ENCODE measurements around the gene FBXW11. TPM values are rescaled to one million over a fixed set of nuclear protein-coding genes. Genes with fewer than 3 reads are reported as not detected.
"Not testable (repeated sequence)": the region's sequence is repeated elsewhere in the genome, so short reads cannot be mapped to it uniquely, and the experiment has no call there.

The FBXW11 gene
- polyA plus RNA-seq, 1 donor (not counting 4 experiments of a cell fraction or from before 2014, with no cell fraction given): 48.4 TPM

- Histone ChIP-seq H4K20me1 (ENCODE audit: control insufficient read depth, extremely low read depth, insufficient read depth, low read length) (peaks cover 2% of the 10 kb centered on the region), H3K9me1 (ENCODE audit: control insufficient read depth, extremely low read depth, insufficient read depth, low read length) (no peaks in the 10 kb centered on the region), H3K9ac (ENCODE audit: control insufficient read depth, extremely low read depth, insufficient read depth, low read length) (no peak overlapping the region), H3K27ac (ENCODE audit: control insufficient read depth, insufficient read depth, low read length) (no peak overlapping the region), H3K36me3 (ENCODE audit: control insufficient read depth in 2 of 2, extremely low read depth in 1 of 2, insufficient read depth in 2 of 2, low read length in 2 of 2) (peaks cover 0 to 5% of the 10 kb centered on the region in 2 experiments), H2AFZ (ENCODE audit: control insufficient read depth, low read length) (no peak overlapping the region), H3K4me3 (ENCODE audit: control insufficient read depth in 2 of 3, extremely low read depth in 1 of 3, insufficient read depth in 2 of 3, low read depth in 1 of 3, low read length in 3 of 3) (no peak overlapping the region), H3K4me1 (ENCODE audit: control insufficient read depth, extremely low read depth, insufficient read depth, low read length) (no peaks in the 10 kb centered on the region), H3K27me3 (ENCODE audit: control insufficient read depth, extremely low read depth, insufficient read depth, low read length) (no peaks in the 10 kb centered on the region), H3K79me2 (ENCODE audit: control insufficient read depth, insufficient read depth, low read length) (no peaks in the 10 kb centered on the region), H3K4me2 (ENCODE audit: control insufficient read depth, extremely low read depth, insufficient read depth, low read depth, low read length) (no peak overlapping the region), H3K9me3 (ENCODE audit: control insufficient read depth, low read depth, low read length) (no peaks in the 10 kb centered on the region)
- dilution Hi-C loops (cut with MboI; ENCODE audit: extremely low pct_ligation_motif_present, low sequenced_read_pairs): no loop called here
- no peak for FAIRE-seq
- DNase-seq (ENCODE audit: low read depth, low spot score): no peak
- TF ChIP-seq EZH2 (IDR thresholded peaks at IDR 0.05; ENCODE audit: low read length) (no peak), CTCF (optimal IDR thresholded peaks at IDR 0.05 in 1 of 3, IDR thresholded peaks at IDR 0.05 in 1 of 3, conservative IDR thresholded peaks at IDR 0.05 in 1 of 3; ENCODE audit: extremely low read depth in 1 of 3, insufficient read depth in 2 of 3, low read length in 3 of 3) (no peak)
These were observed 115.3 kb downstream of the FBXW11 start for GRCh38 chr5:171891150-171891549.

DNA sequence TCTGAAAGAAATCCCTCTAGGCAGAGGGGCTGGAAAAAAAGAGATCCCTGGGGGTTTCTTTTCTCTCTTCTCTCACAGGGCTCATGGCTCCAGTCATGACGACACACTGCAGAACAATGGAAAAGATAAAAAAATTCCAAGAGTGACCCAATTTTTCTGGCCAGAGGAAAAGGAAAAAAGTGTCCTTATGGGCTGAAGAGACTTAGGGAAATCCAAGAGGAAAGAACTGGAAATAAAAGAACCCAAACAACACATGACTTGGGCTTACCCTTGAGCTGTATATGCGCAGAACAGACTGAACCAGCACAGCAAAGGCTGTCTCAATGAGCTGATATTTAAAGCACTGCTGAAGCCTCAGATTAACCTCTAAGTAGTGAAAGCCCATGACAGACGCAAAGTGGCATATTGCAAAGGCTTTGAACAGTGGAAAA is 118.4 kb downstream of the FBXW11 start:
- no peaks in the 10 kb centered on the region for H3K79me2 ChIP-seq (ENCODE audit: control insufficient read depth, insufficient read depth, low read length)
- TF ChIP-seq CTCF (optimal IDR thresholded peaks at IDR 0.05 in 1 of 3, IDR thresholded peaks at IDR 0.05 in 1 of 3, conservative IDR thresholded peaks at IDR 0.05 in 1 of 3; ENCODE audit: extremely low read depth in 1 of 3, insufficient read depth in 2 of 3, low read length in 3 of 3): no peak
- no peak for TF ChIP-seq EZH2 (IDR thresholded peaks at IDR 0.05; ENCODE audit: low read length)
- H3K9ac ChIP-seq (ENCODE audit: control insufficient read depth, extremely low read depth, insufficient read depth, low read length): no peak overlapping the region
- H3K27ac ChIP-seq (ENCODE audit: control insufficient read depth, insufficient read depth, low read length): no peak overlapping the region
- H3K4me1 ChIP-seq (ENCODE audit: control insufficient read depth, extremely low read depth, insufficient read depth, low read length): no peaks in the 10 kb centered on the region
- no peak for FAIRE-seq
- no peaks in the 10 kb centered on the region for H3K9me3 ChIP-seq (ENCODE audit: control insufficient read depth, low read depth, low read length)
- H4K20me1 ChIP-seq (ENCODE audit: control insufficient read depth, extremely low read depth, insufficient read depth, low read length): no peaks in the 10 kb centered on the region
- H3K9me1 ChIP-seq (ENCODE audit: control insufficient read depth, extremely low read depth, insufficient read depth, low read length): no peaks in the 10 kb centered on the region
- no peaks in the 10 kb centered on the region for H3K27me3 ChIP-seq (ENCODE audit: control insufficient read depth, extremely low read depth, insufficient read depth, low read length)
- dilution Hi-C loops (cut with MboI; ENCODE audit: extremely low pct_ligation_motif_present, low sequenced_read_pairs): no loop called here
- H2AFZ ChIP-seq (ENCODE audit: control insufficient read depth, low read length): no peak overlapping the region
- peaks cover 0 to 5% of the 10 kb centered on the region in 2 experiments for H3K36me3 ChIP-seq (ENCODE audit: control insufficient read depth in 2 of 2, extremely low read depth in 1 of 2, insufficient read depth in 2 of 2, low read length in 2 of 2)
- no peak overlapping the region for H3K4me2 ChIP-seq (ENCODE audit: control insufficient read depth, extremely low read depth, insufficient read depth, low read depth, low read length)
- H3K4me3 ChIP-seq (ENCODE audit: control insufficient read depth in 2 of 3, extremely low read depth in 1 of 3, insufficient read depth in 2 of 3, low read depth in 1 of 3, low read length in 3 of 3): no peak overlapping the region
- DNase-seq (ENCODE audit: low read depth, low spot score): no peak

DNA sequence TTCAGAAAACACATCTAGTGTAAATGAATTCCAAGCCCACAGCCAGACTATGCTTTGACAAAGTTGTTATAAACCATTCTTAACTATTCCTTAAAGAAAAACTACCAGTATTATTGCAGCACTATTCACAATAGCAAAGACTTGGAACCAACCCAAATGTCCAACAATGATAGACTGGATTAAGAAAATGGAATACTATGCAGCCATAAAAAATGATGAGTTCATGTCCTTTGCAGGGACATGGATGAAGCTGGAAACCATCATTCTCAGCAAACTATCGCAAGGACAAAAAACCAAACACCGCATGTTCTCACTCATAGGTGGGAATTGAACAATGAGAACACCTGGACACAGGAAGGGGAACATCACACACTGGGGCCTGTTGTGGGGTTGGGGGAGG is 120.4 kb downstream of the FBXW11 start:
- H3K4me1 ChIP-seq (ENCODE audit: control insufficient read depth, extremely low read depth, insufficient read depth, low read length); dilution Hi-C loops (cut with MboI; ENCODE audit: extremely low pct_ligation_motif_present, low sequenced_read_pairs); H3K9me1 ChIP-seq (ENCODE audit: control insufficient read depth, extremely low read depth, insufficient read depth, low read length); H3K36me3 ChIP-seq (ENCODE audit: control insufficient read depth in 2 of 2, extremely low read depth in 1 of 2, insufficient read depth in 2 of 2, low read length in 2 of 2); FAIRE-seq; H3K27me3 ChIP-seq (ENCODE audit: control insufficient read depth, extremely low read depth, insufficient read depth, low read length); H3K4me2 ChIP-seq (ENCODE audit: control insufficient read depth, extremely low read depth, insufficient read depth, low read depth, low read length); H3K27ac ChIP-seq (ENCODE audit: control insufficient read depth, insufficient read depth, low read length); H2AFZ ChIP-seq (ENCODE audit: control insufficient read depth, low read length); H3K4me3 ChIP-seq (ENCODE audit: control insufficient read depth in 2 of 3, extremely low read depth in 1 of 3, insufficient read depth in 2 of 3, low read depth in 1 of 3, low read length in 3 of 3); DNase-seq (ENCODE audit: low read depth, low spot score); H4K20me1 ChIP-seq (ENCODE audit: control insufficient read depth, extremely low read depth, insufficient read depth, low read length); H3K9ac ChIP-seq (ENCODE audit: control insufficient read depth, extremely low read depth, insufficient read depth, low read length); H3K79me2 ChIP-seq (ENCODE audit: control insufficient read depth, insufficient read depth, low read length); H3K9me3 ChIP-seq (ENCODE audit: control insufficient read depth, low read depth, low read length): not testable (repeated sequence)

Measured in keratinocyte (primary cell).